A673 (cell line): ENCODE results near the gene PROX2.

ENCODE experiments used
- CTCF ChIP-seq: fragments of 300-800, 200-600 bp; sonication (generic); conservative IDR thresholded peaks from 2 replicates; pipeline ENCODE4 v1.5.1; 2017; ENCODE audit warnings: low read depth, mild to moderate bottlenecking, antibody characterized with exemption, low read length, moderate library complexity, mixed read lengths
- EZH2 ChIP-seq: fragments of 200-600 bp; sonication (generic); IDR thresholded peaks from 2 replicates; pipeline ENCODE4 v1.6.1; 2017; ENCODE audit warnings: borderline replicate concordance, low read depth, mild to moderate bottlenecking, mixed read lengths, antibody characterized with exemption, low read length; ENCODE audit not compliant: poor library complexity, severe bottlenecking

GRCh38 chr14:74909501-74909900 lies 33.6 kb upstream of the PROX2 start:
- TF ChIP-seq CTCF (no peak), EZH2 (no peak)
